GM12801 (cell line): ENCODE results near the gene PDE6G.

ENCODE experiments used
- CTCF ChIP-seq: IDR thresholded peaks from one replicate; pipeline ENCODE4 v1.5.1; 2011; ENCODE audit warnings: control low read depth; ENCODE audit not compliant: insufficient read length; ENCODE audit errors: extremely low read depth

Gene PDE6G

GRCh38 chr17:81683584-81684441, 27.5 kb upstream of the PDE6G start, which contains the start of the genes ARL16 and HGS:
TSS of gene ARL16 (minus strand) at chr17:81683797. CDS start at chr17:81683753, 44 bp downstream.
TSS of gene HGS (plus strand) at chr17:81684011. CDS start at chr17:81684067, 56 bp downstream.
- no peak for TF ChIP-seq CTCF

GRCh38 chr17:81683208-81683583, 26.9 kb upstream of the PDE6G start:
- no peak for TF ChIP-seq CTCF

GRCh38 chr17:81682565-81683207, 26.3 kb upstream of the PDE6G start:
- no peak for TF ChIP-seq CTCF

GRCh38 chr17:81681672-81682071, 25.3 kb upstream of the PDE6G start:
- no peak for TF ChIP-seq CTCF

- TF ChIP-seq CTCF: no peak
Observed at GRCh38 chr17:81680150-81680549, 23.8 kb upstream of the PDE6G start.

GRCh38 chr17:81676906-81677305, 20.6 kb upstream of the PDE6G start:
- no peak for TF ChIP-seq CTCF

GRCh38 chr17:81673561-81674258, 17.4 kb upstream of the PDE6G start:
- TF ChIP-seq CTCF: no peak
